Left lung (tissue), 10 donors: ENCODE results near the gene SS18L1. TPM values are rescaled to one million over a fixed set of nuclear protein-coding genes. Genes with fewer than 3 reads are reported as not detected.

Experiments
- ATAC-seq: fragments of 200-7000 bp; cut with Tn5 transposase; one replicate; pipeline ENCODE4 v1.9.1; 2020; ENCODE audit warnings: moderate library complexity
- DNase-seq, 4 donors: peaks; one replicate each; pipeline ENCODE4 v3.0.0-alpha.2; 2013 to 2020
- H3K27ac ChIP-seq, 2 donors: fragments of 200-600 bp; sonication (generic) in 1 of 2; one replicate each; pipeline versions ENCODE4 v1.5.0 to v1.8.0; 2020 to 2021
- H3K27me3 ChIP-seq, 2 donors: fragments of 200-600 bp; sonication (generic) in 1 of 2; one replicate each; pipeline versions ENCODE4 v1.5.0 to v1.8.0; 2020 to 2021
- H3K36me3 ChIP-seq, 2 donors: fragments of 200-600 bp; sonication (generic) in 1 of 2; one replicate each; pipeline versions ENCODE4 v1.5.0 to v1.8.0; 2020 to 2021
- H3K4me1 ChIP-seq, 2 donors: fragments of 200-600 bp; one replicate each; pipeline ENCODE4 v1.8.0; 2021
- H3K4me3 ChIP-seq, 2 donors: fragments of 200-600 bp; sonication (generic) in 1 of 2; one replicate each; pipeline versions ENCODE4 v1.5.0 to v1.8.0; 2020 to 2021; ENCODE audit warnings: mild to moderate bottlenecking in 1 of 2
- H3K9me3 ChIP-seq, 2 donors: fragments of 200-600 bp; sonication (generic) in 1 of 2; one replicate each; pipeline versions ENCODE4 v1.5.0 to v1.8.0; 2020 to 2021
- CTCF ChIP-seq, 2 donors: fragments of 200-600 bp; sonication (generic) in 1 of 2; IDR thresholded peaks; one replicate each; pipeline versions ENCODE4 v1.5.0 to v1.8.0; 2021; ENCODE audit warnings: antibody characterized with exemption in 2 of 2
- intact Hi-C, 2 donors: fragments of 100-400 bp; cut with DNase I; formaldehyde crosslinking; loops; one replicate each; pipeline versions ENCODE4 v1.11.2 to v1.14.2; 2022
- polyA plus RNA-seq, 6 donors: library from polyadenylated mRNA; unstranded; fragments of 120-200 nt; gene quantifications; one replicate each; pipeline ENCODE4 v1.2.1, GENCODE V29; 2013; ENCODE audit not compliant: insufficient read length in 6 of 6
- total RNA-seq, 2 donors: library from RNA; stranded (reverse); fragmentation: NEBNext Ultra II Directional; extraction: Animal tissue kit (Norgen Biotek cat#: 25700); gene quantifications; one replicate each; pipeline ENCODE4 v1.2.1, GENCODE V29; 2021
- donor health status: DM: no; HTN: yes; CAD: no.
- donor health status: DM: no; HTN: no; CAD: no.

Gene SS18L1
- total and polyA plus RNA-seq, 8 donors = 14.6 to 30.0 (median 21.7) TPM

GRCh38 chr20:62141397-62142251 lies 1.9 kb upstream of the SS18L1 start:
- peak overlapping the region; percentile 76 to 88 for H3K4me3 ChIP-seq
- H3K27me3 ChIP-seq = no peaks in the 10 kb centered on the region
- ATAC-seq (peak; percentile 8), DNase-seq (peak in 1 of 4 donors; percentile 69)
- peaks cover 10 to 44% of the 10 kb centered on the region in 2 donors for H3K36me3 ChIP-seq
- intact Hi-C loops = no loop called here
- H3K9me3 ChIP-seq = no peaks in the 10 kb centered on the region
- no peak for TF ChIP-seq CTCF (IDR thresholded peaks at IDR 0.05)
- peak overlapping the region; percentile 88 to 94 for H3K27ac ChIP-seq
- H3K4me1 ChIP-seq = peaks cover 14 to 49% of the 10 kb centered on the region in 2 donors

- Histone ChIP-seq H3K27me3 (no peaks in the 10 kb centered on the region), H3K4me3 (peak overlapping the region; percentile 76 to 88), H3K36me3 (peaks cover 7 to 35% of the 10 kb centered on the region in 2 donors), H3K27ac (peak overlapping the region; percentile 88 to 94), H3K9me3 (no peaks in the 10 kb centered on the region), H3K4me1 (peaks cover 14 to 48% of the 10 kb centered on the region in 2 donors)
- ATAC-seq (peak; percentile 11), DNase-seq (peak in 1 of 4 donors; percentile 85)
- TF ChIP-seq CTCF (IDR thresholded peaks at IDR 0.05) = no peak
- intact Hi-C loops = no loop called here
Observed at GRCh38 chr20:62142252-62143080, 1.1 kb upstream of the SS18L1 start.

- no peaks in the 10 kb centered on the region for H3K9me3 ChIP-seq
- peaks cover 14 to 52% of the 10 kb centered on the region in 2 donors for H3K4me1 ChIP-seq
- H3K27ac ChIP-seq = peak overlapping the region; percentile 77 to 94
- intact Hi-C loops = no loop called here
- H3K36me3 ChIP-seq = peaks cover 0 to 18% of the 10 kb centered on the region in 2 donors
- TF ChIP-seq CTCF (IDR thresholded peaks at IDR 0.05) = no peak
- DNase-seq (peak; percentile 50 to 91 (median 65)), ATAC-seq (peak; percentile 57)
- H3K27me3 ChIP-seq = no peaks in the 10 kb centered on the region
- peak overlapping the region; percentile 56 to 88 for H3K4me3 ChIP-seq
Observed at GRCh38 chr20:62143957-62144825, 622 bp downstream of the SS18L1 start.

- no peaks in the 10 kb centered on the region for H3K27me3 ChIP-seq
- H3K27ac ChIP-seq = no peak overlapping the region
- no peak overlapping the region for H3K4me3 ChIP-seq
- H3K9me3 ChIP-seq = no peaks in the 10 kb centered on the region
- intact Hi-C loops = no loop called here
- no peak for TF ChIP-seq CTCF (IDR thresholded peaks at IDR 0.05)
- no peak for DNase-seq
- ATAC-seq = no peak
- H3K36me3 ChIP-seq = peaks cover 0 to 3% of the 10 kb centered on the region in 2 donors
- H3K4me1 ChIP-seq = peaks cover 14 to 50% of the 10 kb centered on the region in 2 donors
Observed at GRCh38 chr20:62145688-62146018, 2.1 kb downstream of the SS18L1 start.
